KMS-11 (cell line): ENCODE measurements around the gene KRTAP2-3.
"Not testable (repeated sequence)": the region's sequence is repeated elsewhere in the genome, so short reads cannot be mapped to it uniquely, and the experiment has no call there.

Source experiments
- H2AFZ ChIP-seq: fragments of 200-600 bp; sonication (generic); 2 replicates; pipeline ENCODE4 v1.6.1; 2016; ENCODE audit warnings: antibody characterized with exemption, mixed run types, low read depth
- H3K27ac ChIP-seq: fragments of 200-600 bp; sonication (generic); 2 replicates; pipeline ENCODE4 v1.6.1; 2016; ENCODE audit warnings: mild to moderate bottlenecking, mixed run types
- H3K27me3 ChIP-seq: fragments of 200-600 bp; sonication (generic); 2 replicates; pipeline ENCODE4 v1.6.1; 2017; ENCODE audit warnings: mild to moderate bottlenecking, low read depth, mixed run types, moderate library complexity; ENCODE audit not compliant: insufficient read depth
- H3K36me3 ChIP-seq: fragments of 200-600 bp; sonication (generic); 2 replicates; pipeline ENCODE4 v1.6.1; 2017; ENCODE audit warnings: mild to moderate bottlenecking, mixed run types; ENCODE audit not compliant: insufficient read depth
- H3K4me1 ChIP-seq: fragments of 200-600 bp; sonication (generic); 2 replicates; pipeline ENCODE4 v1.6.1; 2016; ENCODE audit warnings: mild to moderate bottlenecking, low read depth, mixed run types; ENCODE audit not compliant: poor library complexity, severe bottlenecking
- H3K4me2 ChIP-seq: fragments of 200-600 bp; sonication (generic); 2 replicates; pipeline ENCODE4 v1.7.0; 2016; ENCODE audit warnings: mild to moderate bottlenecking, mixed run types
- H3K4me3 ChIP-seq: fragments of 200-600 bp; sonication (generic); IDR thresholded peaks from 2 replicates; pipeline ENCODE4 v1.6.1; 2017; ENCODE audit warnings: low read depth, low read length, mixed read lengths; ENCODE audit not compliant: insufficient read depth
- H3K79me2 ChIP-seq: fragments of 200-600 bp; sonication (generic); 2 replicates; pipeline ENCODE4 v1.6.1; 2016; ENCODE audit warnings: low read depth, mixed run types; ENCODE audit not compliant: insufficient read depth
- H3K9ac ChIP-seq: fragments of 200-600 bp; sonication (generic); 2 replicates; pipeline ENCODE4 v1.6.1; 2016; ENCODE audit warnings: mild to moderate bottlenecking, mixed run types
- H4K20me1 ChIP-seq: fragments of 200-600 bp; sonication (generic); 2 replicates; pipeline ENCODE4 v1.6.1; 2016; ENCODE audit warnings: mild to moderate bottlenecking, mixed run types; ENCODE audit not compliant: insufficient read depth
- CTCF ChIP-seq: fragments of 200-600 bp; sonication (generic); conservative IDR thresholded peaks from 2 replicates; pipeline ENCODE4 v1.6.1; 2017; ENCODE audit warnings: low read depth, mild to moderate bottlenecking, antibody characterized with exemption, low read length, moderate library complexity, mixed read lengths

KRTAP2-3 gene

GRCh38 chr17:41064301-41064700, 4.4 kb upstream of the KRTAP2-3 start:
- Histone ChIP-seq H3K4me2 (no peak overlapping the region), H3K4me1 (no peaks in the 10 kb centered on the region), H2AFZ (no peak overlapping the region), H3K79me2 (no peaks in the 10 kb centered on the region), H3K36me3 (no peaks in the 10 kb centered on the region), H3K27me3 (no peaks in the 10 kb centered on the region), H3K9ac (no peak overlapping the region), H3K27ac (no peak overlapping the region), H4K20me1 (no peaks in the 10 kb centered on the region), H3K4me3 (no peak overlapping the region)
- no peak for TF ChIP-seq CTCF

- H3K79me2 ChIP-seq = no peaks in the 10 kb centered on the region
- no peak overlapping the region for H3K27ac ChIP-seq
- H3K9ac ChIP-seq = no peak overlapping the region
- no peaks in the 10 kb centered on the region for H3K4me1 ChIP-seq
- TF ChIP-seq CTCF = no peak
- H3K4me3 ChIP-seq = no peak overlapping the region
- no peak overlapping the region for H3K4me2 ChIP-seq
- H2AFZ ChIP-seq = no peak overlapping the region
- H3K36me3 ChIP-seq = no peaks in the 10 kb centered on the region
- H3K27me3 ChIP-seq = no peaks in the 10 kb centered on the region
- no peaks in the 10 kb centered on the region for H4K20me1 ChIP-seq
These were observed 3.5 kb upstream of the KRTAP2-3 start for GRCh38 chr17:41063449-41063848.

GRCh38 chr17:41061964-41062363, 2.0 kb upstream of the KRTAP2-3 start:
- H3K27ac ChIP-seq = no peak overlapping the region
- H3K4me1 ChIP-seq = no peaks in the 10 kb centered on the region
- no peaks in the 10 kb centered on the region for H4K20me1 ChIP-seq
- H3K36me3 ChIP-seq = no peaks in the 10 kb centered on the region
- no peak overlapping the region for H3K4me2 ChIP-seq
- no peaks in the 10 kb centered on the region for H3K27me3 ChIP-seq
- H3K9ac ChIP-seq = no peak overlapping the region
- no peaks in the 10 kb centered on the region for H3K79me2 ChIP-seq
- no peak for TF ChIP-seq CTCF
- H3K4me3 ChIP-seq = no peak overlapping the region
- no peak overlapping the region for H2AFZ ChIP-seq

- not testable (repeated sequence) for H3K4me3 ChIP-seq, H3K79me2 ChIP-seq, H3K27me3 ChIP-seq, H3K4me2 ChIP-seq, H3K4me1 ChIP-seq, H2AFZ ChIP-seq, H3K27ac ChIP-seq, H3K36me3 ChIP-seq, H3K9ac ChIP-seq, H4K20me1 ChIP-seq
These were observed 450 bp downstream of the KRTAP2-3 start for GRCh38 chr17:41059276-41060051.

GRCh38 chr17:41058741-41059140, 1.2 kb downstream of the KRTAP2-3 start:
- TF ChIP-seq CTCF = no peak
- H3K79me2 ChIP-seq = no peaks in the 10 kb centered on the region
- H3K36me3 ChIP-seq = no peaks in the 10 kb centered on the region
- no peak overlapping the region for H3K27ac ChIP-seq
- H3K4me1 ChIP-seq = no peaks in the 10 kb centered on the region
- no peak overlapping the region for H2AFZ ChIP-seq
- no peak overlapping the region for H3K4me2 ChIP-seq
- no peaks in the 10 kb centered on the region for H3K27me3 ChIP-seq
- no peak overlapping the region for H3K9ac ChIP-seq
- H3K4me3 ChIP-seq = no peak overlapping the region
- no peaks in the 10 kb centered on the region for H4K20me1 ChIP-seq
